CD4-positive, CD25-positive, alpha-beta regulatory T cell (primary cell): ENCODE results near the gene CCDC110. TPM values are rescaled to one million over a fixed set of nuclear protein-coding genes. Genes with fewer than 3 reads are reported as not detected.
A peak's percentile ranks its signal among the peaks of the same experiment; 100 is the strongest.

Source experiments
- ATAC-seq, 2 donors: fragments of 150-1000 bp; cut with Tn5 transposase; one replicate each; pipeline ENCODE4 v1.10.0; 2021; ENCODE audit warnings: low read depth in 2 of 2, moderate number of reproducible peaks in 2 of 2, moderate library complexity in 1 of 2
- DNase-seq, 3 donors: peaks; one replicate each; pipeline versions ENCODE4 v3.0.0 to v3.0.0-alpha.2; 2012 to 2022; ENCODE audit warnings: mixed read lengths in 1 of 3
- H3K27ac ChIP-seq: one replicate; pipeline ENCODE4 v1.7.0; 2013; ENCODE audit warnings: mild to moderate bottlenecking, low read length; ENCODE audit not compliant: insufficient read depth, poor library complexity, severe bottlenecking
- H3K27me3 ChIP-seq: one replicate; pipeline ENCODE4 v1.7.0; 2013; ENCODE audit warnings: low read length; ENCODE audit not compliant: control insufficient read depth, insufficient read depth
- H3K36me3 ChIP-seq: one replicate; pipeline ENCODE4 v1.7.0; 2013; ENCODE audit warnings: mild to moderate bottlenecking, low read length, moderate library complexity; ENCODE audit not compliant: control insufficient read depth, insufficient read depth
- H3K4me1 ChIP-seq: 2 replicates; pipeline ENCODE4 v1.7.0; 2013; ENCODE audit warnings: mild to moderate bottlenecking, low read length; ENCODE audit not compliant: insufficient read depth, control insufficient read depth, poor library complexity, severe bottlenecking
- H3K4me3 ChIP-seq: one replicate; pipeline ENCODE4 v1.7.0; 2013; ENCODE audit warnings: low read depth, mild to moderate bottlenecking, low read length, moderate library complexity
- H3K9me3 ChIP-seq, 2 experiments: 1 replicate in 1 of 2; 2 replicates in 1 of 2; pipeline ENCODE4 v1.7.0; 2013; ENCODE audit warnings: low read length in 2 of 2, mild to moderate bottlenecking in 1 of 2, moderate library complexity in 1 of 2; ENCODE audit not compliant: control insufficient read depth in 2 of 2
- H3K27ac Mint-ChIP-seq, 3 donors: one replicate each; pipeline ENCODE4 v1.8.0; 2020 to 2022; ENCODE audit warnings: mild to moderate bottlenecking in 3 of 3, mixed read lengths in 3 of 3, moderate library complexity in 2 of 3
- H3K27me3 Mint-ChIP-seq: one replicate; pipeline ENCODE4 v1.8.0; 2022; ENCODE audit warnings: mild to moderate bottlenecking, mixed read lengths
- H3K36me3 Mint-ChIP-seq: one replicate; pipeline ENCODE4 v1.8.0; 2020; ENCODE audit warnings: mixed read lengths
- H3K4me1 Mint-ChIP-seq, 4 donors: one replicate each; pipeline ENCODE4 v1.8.0; 2020 to 2022; ENCODE audit warnings: mixed read lengths in 4 of 4, mild to moderate bottlenecking in 1 of 4
- H3K4me3 Mint-ChIP-seq, 4 donors: one replicate each; pipeline ENCODE4 v1.8.0; 2020 to 2022; ENCODE audit warnings: mild to moderate bottlenecking in 4 of 4, mixed read lengths in 4 of 4, moderate library complexity in 3 of 4
- H3K9me3 Mint-ChIP-seq, 7 donors: one replicate each; pipeline ENCODE4 v1.8.0; 2020 to 2022; ENCODE audit warnings: mixed read lengths in 7 of 7, mild to moderate bottlenecking in 3 of 7, moderate library complexity in 2 of 7
- polyA plus RNA-seq, 4 donors: library from polyadenylated mRNA; unstranded; fragments of 300-500 nt; fragmentation: Illumina TruSeq; gene quantifications; one replicate each; pipeline ENCODE4 v1.2.3, GENCODE V29; 2021
- total RNA-seq: library from RNA; stranded (reverse); gene quantifications from one replicate; pipeline ENCODE4 v1.2.3, GENCODE V29; 2022

CCDC110 gene
- total and polyA plus RNA-seq, 5 donors from 2014 or later, result 0.18 to 0.47 TPM; not detected in 3

GRCh38 chr4:185464183-185464582, 7.3 kb downstream of the CCDC110 start:
- H3K4me3 ChIP-seq, result no peak overlapping the region
- no peaks in the 10 kb centered on the region for H3K36me3 Mint-ChIP-seq
- peaks cover 8% of the 10 kb centered on the region for H3K27me3 ChIP-seq
- no peaks in the 10 kb centered on the region for H3K9me3 ChIP-seq
- no peaks in the 10 kb centered on the region for H3K4me1 ChIP-seq
- no peak for DNase-seq
- no peak for ATAC-seq
- H3K4me3 Mint-ChIP-seq, result no peak overlapping the region
- H3K27me3 Mint-ChIP-seq, result peaks cover 55% of the 10 kb centered on the region
- peaks cover 0 to 2% (median 0%) of the 10 kb centered on the region in 7 donors for H3K9me3 Mint-ChIP-seq
- H3K27ac ChIP-seq, result no peak overlapping the region
- H3K36me3 ChIP-seq, result no peaks in the 10 kb centered on the region
- H3K4me1 Mint-ChIP-seq, result no peaks in the 10 kb centered on the region
- H3K27ac Mint-ChIP-seq, result no peak overlapping the region

GRCh38 chr4:185463541-185463940, 8.0 kb downstream of the CCDC110 start:
- Histone ChIP-seq H3K27me3 (peaks cover 8% of the 10 kb centered on the region), H3K4me3 (no peak overlapping the region), H3K9me3 (no peaks in the 10 kb centered on the region), H3K36me3 (no peaks in the 10 kb centered on the region), H3K4me1 (no peaks in the 10 kb centered on the region), H3K27ac (no peak overlapping the region)
- peaks cover 61% of the 10 kb centered on the region for H3K27me3 Mint-ChIP-seq
- no peaks in the 10 kb centered on the region for H3K36me3 Mint-ChIP-seq
- DNase-seq (no peak), ATAC-seq (no peak)
- H3K4me1 Mint-ChIP-seq, result no peaks in the 10 kb centered on the region
- H3K27ac Mint-ChIP-seq, result no peak overlapping the region
- H3K4me3 Mint-ChIP-seq, result no peak overlapping the region
- H3K9me3 Mint-ChIP-seq, result peaks cover 0 to 2% (median 0%) of the 10 kb centered on the region in 7 donors

GRCh38 chr4:185461565-185461964, 10.0 kb downstream of the CCDC110 start:
- Mint-ChIP-seq H3K4me3 (no peak overlapping the region), H3K4me1 (no peaks in the 10 kb centered on the region), H3K9me3 (peaks cover 0 to 2% (median 0%) of the 10 kb centered on the region in 7 donors), H3K27ac (no peak overlapping the region), H3K27me3 (peaks cover 67% of the 10 kb centered on the region), H3K36me3 (no peaks in the 10 kb centered on the region)
- H3K36me3 ChIP-seq, result no peaks in the 10 kb centered on the region
- no peak for ATAC-seq
- H3K4me3 ChIP-seq, result no peak overlapping the region
- no peaks in the 10 kb centered on the region for H3K9me3 ChIP-seq
- H3K4me1 ChIP-seq, result no peaks in the 10 kb centered on the region
- DNase-seq, result no peak
- H3K27ac ChIP-seq, result no peak overlapping the region
- H3K27me3 ChIP-seq, result peaks cover 13% of the 10 kb centered on the region

GRCh38 chr4:185457136-185457535, 14.4 kb downstream of the CCDC110 start:
- no peaks in the 10 kb centered on the region for H3K36me3 ChIP-seq
- no peaks in the 10 kb centered on the region for H3K4me1 ChIP-seq
- Mint-ChIP-seq H3K4me1 (peaks cover 0 to 2% (median 0%) of the 10 kb centered on the region in 4 donors), H3K4me3 (no peak overlapping the region), H3K27me3 (peaks cover 54% of the 10 kb centered on the region), H3K27ac (no peak overlapping the region), H3K9me3 (peaks cover 0 to 2% (median 0%) of the 10 kb centered on the region in 7 donors), H3K36me3 (no peaks in the 10 kb centered on the region)
- no peak for ATAC-seq
- no peak overlapping the region for H3K4me3 ChIP-seq
- no peak overlapping the region for H3K27ac ChIP-seq
- H3K9me3 ChIP-seq, result no peaks in the 10 kb centered on the region
- no peak for DNase-seq
- peaks cover 11% of the 10 kb centered on the region for H3K27me3 ChIP-seq

GRCh38 chr4:185456131-185456530, 15.4 kb downstream of the CCDC110 start:
- H3K9me3 Mint-ChIP-seq, result no peaks in the 10 kb centered on the region
- H3K36me3 Mint-ChIP-seq, result no peaks in the 10 kb centered on the region
- Histone ChIP-seq H3K4me3 (no peak overlapping the region), H3K36me3 (no peaks in the 10 kb centered on the region), H3K9me3 (no peaks in the 10 kb centered on the region), H3K27ac (no peak overlapping the region), H3K4me1 (no peaks in the 10 kb centered on the region), H3K27me3 (peaks cover 7% of the 10 kb centered on the region)
- no peak for ATAC-seq
- H3K4me1 Mint-ChIP-seq, result peaks cover 0 to 2% (median 0%) of the 10 kb centered on the region in 4 donors
- H3K27me3 Mint-ChIP-seq, result peaks cover 51% of the 10 kb centered on the region
- H3K4me3 Mint-ChIP-seq, result no peak overlapping the region
- DNase-seq, result no peak
- no peak overlapping the region for H3K27ac Mint-ChIP-seq

GRCh38 chr4:185445209-185445608, 26.3 kb downstream of the CCDC110 start:
- H3K9me3 Mint-ChIP-seq, result peaks cover 0 to 1% (median 0%) of the 10 kb centered on the region in 7 donors
- no peak overlapping the region for H3K27ac Mint-ChIP-seq
- H3K4me1 Mint-ChIP-seq, result no peaks in the 10 kb centered on the region
- Histone ChIP-seq H3K36me3 (no peaks in the 10 kb centered on the region), H3K9me3 (no peaks in the 10 kb centered on the region), H3K4me3 (no peak overlapping the region), H3K27me3 (peaks cover 6% of the 10 kb centered on the region), H3K27ac (no peak overlapping the region), H3K4me1 (no peaks in the 10 kb centered on the region)
- DNase-seq (no peak), ATAC-seq (no peak)
- H3K36me3 Mint-ChIP-seq, result no peaks in the 10 kb centered on the region
- no peak overlapping the region for H3K4me3 Mint-ChIP-seq
- peaks cover 29% of the 10 kb centered on the region for H3K27me3 Mint-ChIP-seq

GRCh38 chr4:185441479-185441878, 30.1 kb downstream of the CCDC110 start:
- H3K9me3 Mint-ChIP-seq, result peaks cover 0 to 1% (median 0%) of the 10 kb centered on the region in 7 donors
- no peak overlapping the region for H3K27ac Mint-ChIP-seq
- H3K4me1 ChIP-seq, result no peaks in the 10 kb centered on the region
- H3K9me3 ChIP-seq, result no peaks in the 10 kb centered on the region
- ATAC-seq (no peak), DNase-seq (no peak)
- H3K27me3 Mint-ChIP-seq, result peaks cover 15% of the 10 kb centered on the region
- H3K36me3 ChIP-seq, result no peaks in the 10 kb centered on the region
- no peak overlapping the region for H3K4me3 Mint-ChIP-seq
- H3K4me3 ChIP-seq, result no peak overlapping the region
- no peaks in the 10 kb centered on the region for H3K36me3 Mint-ChIP-seq
- no peak overlapping the region for H3K27ac ChIP-seq
- no peaks in the 10 kb centered on the region for H3K4me1 Mint-ChIP-seq
- peaks cover 17% of the 10 kb centered on the region for H3K27me3 ChIP-seq

- Histone ChIP-seq H3K4me1 (no peaks in the 10 kb centered on the region), H3K9me3 (no peaks in the 10 kb centered on the region), H3K27me3 (peaks cover 16% of the 10 kb centered on the region), H3K36me3 (no peaks in the 10 kb centered on the region), H3K27ac (no peak overlapping the region), H3K4me3 (no peak overlapping the region)
- no peaks in the 10 kb centered on the region for H3K36me3 Mint-ChIP-seq
- H3K27me3 Mint-ChIP-seq, result peaks cover 25% of the 10 kb centered on the region
- ATAC-seq (no peak), DNase-seq (peak in 1 of 3 donors; percentile 7)
- peaks cover 0 to 1% (median 0%) of the 10 kb centered on the region in 7 donors for H3K9me3 Mint-ChIP-seq
- no peak overlapping the region for H3K27ac Mint-ChIP-seq
- H3K4me1 Mint-ChIP-seq, result no peaks in the 10 kb centered on the region
- H3K4me3 Mint-ChIP-seq, result no peak overlapping the region
Measured at GRCh38 chr4:185437809-185438208, 33.7 kb downstream of the CCDC110 start.
